PC-3 (cell line): ENCODE data around the gene POLD1. TPM values are rescaled to one million over a fixed set of nuclear protein-coding genes. Genes with fewer than 3 reads are reported as not detected.

Source experiments
- ATAC-seq: fragments of 200-7000 bp; cut with Tn5 transposase; 2 replicates; pipeline ENCODE4 v1.9.1; 2020; ENCODE audit warnings: mild to moderate bottlenecking, moderate library complexity
- BruUV-seq: library from RNA; stranded (reverse); fragments of 400-500 nt; replicated peaks from 2 replicates; lab custom pipeline; 2021; lab: Mats Ljungman, UMichigan
- CTCF ChIA-PET: fragments of 300-600 bp; sonication (Branson Sonifier 250); formaldehyde crosslinking; loops from one replicate; lab custom pipeline; 2022; ENCODE audit warnings: antibody characterized with exemption; lab: Charles Lee
- POLR2A ChIA-PET: fragments of 300-600 bp; sonication (Branson Sonifier 250); formaldehyde crosslinking; loops from one replicate; lab custom pipeline; 2022; ENCODE audit warnings: antibody characterized with exemption; ENCODE audit not compliant: unreplicated experiment; lab: Charles Lee
- DNase-seq: peaks from one replicate; pipeline ENCODE4 v3.0.0-alpha.2; 2015
- H2AFZ ChIP-seq: fragments of 300-600 bp; sonication (generic); 2 replicates; pipeline ENCODE4 v1.6.0; 2016; ENCODE audit warnings: antibody characterized with exemption, low read length
- H3F3A ChIP-seq: fragments of 300-600 bp; sonication (generic); one replicate; pipeline ENCODE4 v1.6.0; 2017; ENCODE audit warnings: antibody characterized with exemption, low read length, control low read depth, mild to moderate bottlenecking; ENCODE audit not compliant: unreplicated experiment
- H3K27ac ChIP-seq: fragments of 300-600 bp; sonication (generic); 2 replicates; pipeline ENCODE4 v1.5.1; 2016; ENCODE audit warnings: mild to moderate bottlenecking, low read length
- H3K27me3 ChIP-seq: fragments of 300-600 bp; sonication (generic); 2 replicates; pipeline ENCODE4 v1.6.1; 2016; ENCODE audit warnings: low read length, mixed read lengths
- H3K36me3 ChIP-seq: fragments of 300-600 bp; sonication (generic); 2 replicates; pipeline ENCODE4 v1.6.1; 2016; ENCODE audit warnings: low read depth, mixed run types, low read length, mixed read lengths
- H3K4me1 ChIP-seq: fragments of 300-600 bp; sonication (generic); 2 replicates; pipeline ENCODE4 v1.5.1; 2016; ENCODE audit warnings: low read length; ENCODE audit not compliant: insufficient read depth
- H3K4me2 ChIP-seq: fragments of 300-600 bp; sonication (generic); 2 replicates; pipeline ENCODE4 v1.6.0; 2016; ENCODE audit warnings: low read length
- H3K4me3 ChIP-seq: fragments of 300-600 bp; sonication (generic); 2 replicates; pipeline ENCODE4 v1.5.1; 2016; ENCODE audit warnings: mild to moderate bottlenecking, low read length, mixed read lengths
- H3K79me2 ChIP-seq: fragments of 300-600 bp; sonication (generic); 2 replicates; pipeline ENCODE4 v1.6.1; 2017; ENCODE audit warnings: low read length, mixed read lengths
- H3K9ac ChIP-seq: fragments of 300-600 bp; sonication (generic); 2 replicates; pipeline ENCODE4 v1.6.0; 2016; ENCODE audit warnings: mild to moderate bottlenecking, low read length
- H3K9me2 ChIP-seq: fragments of 300-600 bp; sonication (generic); replicated peaks from 2 replicates; pipeline ENCODE4 v1.6.1; 2016; ENCODE audit warnings: mixed run types, low read length, mixed read lengths
- H3K9me3 ChIP-seq: fragments of 300-600 bp; sonication (generic); 2 replicates; pipeline ENCODE4 v1.6.1; 2016; ENCODE audit warnings: low read length, mixed read lengths
- H4K20me1 ChIP-seq: fragments of 300-600 bp; sonication (generic); 2 replicates; pipeline ENCODE4 v1.6.1; 2016; ENCODE audit warnings: low read length, mixed read lengths
- CTCF ChIP-seq: fragments of 300-600 bp; sonication (generic); conservative IDR thresholded peaks from 2 replicates; pipeline ENCODE4 v1.5.1; 2017; ENCODE audit warnings: antibody characterized with exemption, low read depth, mild to moderate bottlenecking, low read length
- EZH2 ChIP-seq: fragments of 300-600 bp; sonication (generic); IDR thresholded peaks from one replicate; pipeline ENCODE4 v1.6.1; 2017; ENCODE audit warnings: antibody characterized with exemption, mild to moderate bottlenecking, low read length; ENCODE audit not compliant: unreplicated experiment
- EZH2phosphoT487 ChIP-seq: fragments of 300-600 bp; sonication (generic); IDR thresholded peaks from 2 replicates; pipeline ENCODE4 v1.6.1; 2018; ENCODE audit warnings: mild to moderate bottlenecking, antibody characterized with exemption, low read length, borderline replicate concordance
- intact Hi-C: fragments of 100-400 bp; cut with micrococcal nuclease; formaldehyde crosslinking; loops from 2 replicates; pipeline ENCODE4 v1.9.0; 2023
- total RNA-seq: library from RNA; depleted of rRNA; stranded (reverse); fragments of >200 nt; gene quantifications from 2 replicates; pipeline ENCODE4 v1.2.3, GENCODE V29; 2014

The POLD1 gene
- total RNA-seq, 1 experiment from 2014 or later, result 165 TPM

DNA sequence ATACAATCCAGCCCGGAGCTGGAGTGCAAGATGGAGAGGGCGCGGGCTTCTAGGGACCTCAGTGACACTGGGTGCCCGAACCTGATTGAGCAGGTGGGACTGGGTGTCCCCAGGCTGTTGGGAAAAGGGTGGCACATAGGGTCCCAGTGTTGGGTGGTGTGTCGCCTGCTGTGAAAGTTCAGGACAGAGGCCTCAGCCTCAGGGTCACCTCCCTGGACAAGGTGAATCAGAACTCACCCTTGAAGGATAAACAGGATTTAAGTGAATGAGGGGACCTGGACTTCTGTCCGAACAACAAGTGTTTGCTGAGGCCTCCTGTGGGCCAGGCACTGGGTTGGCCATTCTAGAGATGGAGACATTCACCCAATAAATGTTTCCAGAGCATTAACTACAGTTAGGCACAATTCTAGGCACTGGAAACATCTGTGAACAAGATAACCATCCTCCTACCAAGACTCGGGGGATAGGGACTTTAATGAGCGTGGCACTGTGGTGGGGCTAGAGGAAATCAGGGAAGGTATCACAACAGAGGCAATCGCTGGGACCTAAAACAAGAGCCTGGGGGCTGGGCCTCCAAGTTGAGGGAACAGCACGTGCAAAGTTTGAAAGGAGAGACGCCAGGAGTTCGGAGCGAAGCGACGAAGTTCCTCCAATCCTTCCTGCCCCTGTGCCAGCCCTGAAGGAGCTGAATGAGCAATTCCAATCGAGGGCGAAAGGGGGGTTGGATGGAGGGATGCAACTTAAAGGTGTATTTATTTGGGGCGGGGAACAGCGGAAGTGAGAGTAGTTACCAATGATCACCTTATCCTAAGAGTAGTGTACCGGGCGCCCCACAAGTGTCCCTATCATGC, 921 bp upstream of the POLD1 start:
- DNase-seq (no peak), ATAC-seq (no peak)
- H3F3A ChIP-seq, result peaks cover 3% of the 10 kb centered on the region
- peaks cover 2% of the 10 kb centered on the region; the same call in 1 of the 2 replicates for H4K20me1 ChIP-seq
- peak overlapping the region; percentile 22 for H3K9ac ChIP-seq
- intact Hi-C loops, result no loop called here
- peaks cover 15% of the 10 kb centered on the region; the same call in 1 of the 2 replicates for H3K4me1 ChIP-seq
- H3K4me2 ChIP-seq, result peak overlapping the region; percentile 85
- BruUV-seq, result TSS peak; percentile 65
- POLR2A ChIA-PET, result interaction anchor here (0.7 kb wide), 1 partner anchor 31 kb away, joined by 5 read pairs; no protein-coding TSS in a partner anchor
- H3K9me2 ChIP-seq, result no peaks in the 10 kb centered on the region
- peak overlapping the region; percentile 21 for H3K27ac ChIP-seq
- peaks cover 33% of the 10 kb centered on the region for H3K36me3 ChIP-seq
- no peaks in the 10 kb centered on the region for H3K9me3 ChIP-seq
- CTCF ChIA-PET, result no interaction called here
- H3K4me3 ChIP-seq, result peak overlapping the region; percentile 78
- TF ChIP-seq EZH2phosphoT487 (no peak), CTCF (no peak), EZH2 (no peak)
- H3K79me2 ChIP-seq, result peaks cover 40% of the 10 kb centered on the region
- H2AFZ ChIP-seq, result peak overlapping the region; percentile 48
- no peaks in the 10 kb centered on the region for H3K27me3 ChIP-seq

DNA sequence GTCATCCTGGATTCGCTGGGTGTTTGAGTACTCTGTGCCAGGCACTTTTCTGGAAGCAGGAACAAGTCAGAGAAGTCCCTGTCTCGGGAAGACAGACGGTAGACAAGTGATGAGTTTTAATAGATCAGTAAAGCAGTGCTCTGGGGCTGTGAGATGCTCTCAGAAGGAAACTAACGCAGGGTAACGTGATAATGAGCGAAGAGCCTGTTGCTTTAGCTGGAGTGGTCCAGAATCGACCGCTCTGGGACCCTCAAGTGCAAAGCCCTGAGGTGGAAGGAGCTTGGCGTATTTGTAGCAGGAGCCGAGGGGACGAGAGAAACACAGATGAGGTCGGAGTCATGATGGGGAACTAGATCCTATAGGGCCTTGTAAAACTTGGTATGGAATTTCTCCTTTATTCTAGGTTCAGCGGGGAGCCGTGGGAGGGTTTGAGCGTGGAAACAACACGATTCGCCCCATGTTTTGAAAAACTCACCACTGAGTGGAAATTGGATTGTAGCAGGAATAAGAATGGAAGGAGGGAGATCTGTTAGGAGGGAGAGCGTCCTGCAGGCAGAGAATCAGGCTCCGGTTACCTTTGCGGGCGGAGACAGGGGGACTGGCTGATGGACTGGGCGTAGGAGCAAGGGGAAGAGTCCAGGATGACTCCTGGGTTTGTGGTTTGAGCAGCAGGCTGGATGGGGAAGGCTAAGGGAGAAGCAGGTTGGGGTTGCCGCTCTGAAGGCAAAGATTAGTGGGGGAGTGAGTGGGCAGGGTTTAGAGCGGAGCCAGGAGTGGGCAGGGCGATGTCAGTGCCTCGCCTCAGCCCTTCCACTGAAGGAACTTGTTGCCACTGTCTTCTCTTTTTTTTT, 763 bp downstream of the POLD1 start:
- Histone ChIP-seq H4K20me1 (no peaks in the 10 kb centered on the region), H3F3A (peaks cover 3% of the 10 kb centered on the region), H3K79me2 (peaks cover 54% of the 10 kb centered on the region), H3K4me3 (peak overlapping the region; percentile 78), H3K4me2 (peak overlapping the region; percentile 88), H2AFZ (peak overlapping the region; percentile 62), H3K9me3 (no peaks in the 10 kb centered on the region), H3K4me1 (peaks cover 15% of the 10 kb centered on the region; the same call in 1 of the 2 replicates), H3K27ac (peak overlapping the region; percentile 49), H3K36me3 (peaks cover 23% of the 10 kb centered on the region), H3K9ac (peak overlapping the region; percentile 85), H3K9me2 (no peaks in the 10 kb centered on the region), H3K27me3 (no peaks in the 10 kb centered on the region)
- DNase-seq, result peak; percentile 54
- no peak for ATAC-seq
- TF ChIP-seq EZH2 (no peak), CTCF (no peak), EZH2phosphoT487 (no peak)
- intact Hi-C loops, result loop anchor here (1.0 kb wide), 1 partner anchor 76 kb away; no protein-coding TSS in a partner anchor
- POLR2A ChIA-PET, result interaction anchor here (0.6 kb wide), 1 partner anchor 9 kb away, joined by 6 read pairs; no protein-coding TSS in a partner anchor
- CTCF ChIA-PET, result no interaction called here
- TSS peak; percentile 17 for BruUV-seq
